WTC11 (cell line): ENCODE measurements around the gene DMRTA2. TPM values are rescaled to one million over a fixed set of nuclear protein-coding genes. Genes with fewer than 3 reads are reported as not detected.

ENCODE experiments used
- ATAC-seq: fragments of 200-7000 bp; cut with Tn5 transposase; 2 replicates; pipeline ENCODE4 v1.10.0; 2021; ENCODE audit warnings: mild to moderate bottlenecking, moderate library complexity
- Bru-seq: library from RNA; stranded (reverse); fragments of 400-500 nt; gene quantifications from one replicate; lab custom pipeline; 2021; lab: Mats Ljungman, UMichigan
- CTCF ChIA-PET: fragments of 300-600 bp; sonication (Branson Sonifier 250); formaldehyde crosslinking; loops from one replicate; lab custom pipeline; 2021; ENCODE audit warnings: antibody characterized with exemption; lab: Charles Lee
- POLR2A ChIA-PET: fragments of 350-600 bp; sonication (Branson Sonifier 250); formaldehyde crosslinking; loops from one replicate; lab custom pipeline; 2021; ENCODE audit warnings: antibody characterized with exemption; lab: Charles Lee
- DNase-seq: peaks from one replicate; pipeline ENCODE4 v3.0.0; 2021; ENCODE audit warnings: low spot score
- H3K27ac Mint-ChIP-seq: 2 replicates; pipeline ENCODE4 v1.8.0; 2021; ENCODE audit warnings: mixed read lengths
- H3K27me3 Mint-ChIP-seq: 2 replicates; pipeline ENCODE4 v1.8.0; 2021; ENCODE audit warnings: low read depth, mild to moderate bottlenecking, moderate library complexity, mixed read lengths
- H3K36me3 Mint-ChIP-seq: 2 replicates; pipeline ENCODE4 v1.8.0; 2021; ENCODE audit warnings: mixed read lengths
- H3K4me1 Mint-ChIP-seq: 2 replicates; pipeline ENCODE4 v1.8.0; 2022; ENCODE audit warnings: mixed read lengths
- H3K4me3 Mint-ChIP-seq: 2 replicates; pipeline ENCODE4 v1.8.0; 2021; ENCODE audit warnings: mild to moderate bottlenecking, moderate library complexity, mixed read lengths
- H3K9me3 Mint-ChIP-seq: 2 replicates; pipeline ENCODE4 v1.8.0; 2021; ENCODE audit warnings: mixed read lengths
- ARID4B ChIP-seq: sonication (generic); formaldehyde crosslinking; IDR thresholded peaks from 2 replicates; pipeline ENCODE4 v1.8.0; 2023; ENCODE audit warnings: missing genetic modification reagents, mild to moderate bottlenecking, borderline replicate concordance
- CTCF ChIP-seq: fragments of 200-600 bp; IDR thresholded peaks from 2 replicates; pipeline ENCODE4 v1.8.0; 2022; ENCODE audit warnings: antibody characterized with exemption
- EMX1 ChIP-seq: fragments of 250-450 bp; sonication (Bioruptor Pico); IDR thresholded peaks from 2 replicates; pipeline ENCODE4 v1.8.0; 2021; ENCODE audit warnings: mild to moderate bottlenecking
- FOXJ3 ChIP-seq: sonication (generic); formaldehyde crosslinking; IDR thresholded peaks from 2 replicates; pipeline ENCODE4 v1.9.0; 2021; ENCODE audit warnings: missing genetic modification reagents, mild to moderate bottlenecking, borderline replicate concordance
- GABPB1 ChIP-seq: sonication (generic); formaldehyde crosslinking; IDR thresholded peaks from 2 replicates; pipeline ENCODE4 v1.8.1; 2023; ENCODE audit warnings: mild to moderate bottlenecking, missing genetic modification reagents
- GRHL2 ChIP-seq: fragments of 250-450 bp; sonication (Bioruptor Pico); IDR thresholded peaks from 2 replicates; pipeline ENCODE4 v1.8.0; 2022; ENCODE audit warnings: mild to moderate bottlenecking, moderate library complexity; ENCODE audit not compliant: insufficient replicate concordance, severe bottlenecking
- GTF2I ChIP-seq: fragments of 250-450 bp; sonication (Bioruptor Pico); conservative IDR thresholded peaks from 2 replicates; pipeline ENCODE4 v1.4.0; 2021; ENCODE audit warnings: mild to moderate bottlenecking
- IRF1 ChIP-seq: sonication (generic); formaldehyde crosslinking; IDR thresholded peaks from 2 replicates; pipeline ENCODE4 v1.8.0; 2023; ENCODE audit warnings: missing genetic modification reagents
- KAT7 ChIP-seq: sonication (generic); formaldehyde crosslinking; IDR thresholded peaks from 2 replicates; pipeline ENCODE4 v1.8.1; 2023; ENCODE audit warnings: missing genetic modification reagents, mild to moderate bottlenecking, borderline replicate concordance
- MAX ChIP-seq: sonication (generic); formaldehyde crosslinking; IDR thresholded peaks from 2 replicates; pipeline ENCODE4 v1.8.0; 2022; ENCODE audit warnings: mild to moderate bottlenecking, missing genetic modification reagents
- PRRX2 ChIP-seq: fragments of 250-450 bp; sonication (Bioruptor Pico); IDR thresholded peaks from 2 replicates; pipeline ENCODE4 v1.8.0; 2021; ENCODE audit warnings: mild to moderate bottlenecking
- SMAD3 ChIP-seq: sonication (generic); formaldehyde crosslinking; IDR thresholded peaks from 2 replicates; pipeline ENCODE4 v1.8.0; 2022; ENCODE audit warnings: missing genetic modification reagents, mild to moderate bottlenecking, borderline replicate concordance
- TEAD1 ChIP-seq: sonication (generic); formaldehyde crosslinking; IDR thresholded peaks from 2 replicates; pipeline ENCODE4 v1.8.0; 2022; ENCODE audit warnings: mild to moderate bottlenecking, missing genetic modification reagents
- ZNF138 ChIP-seq: sonication (generic); formaldehyde crosslinking; conservative IDR thresholded peaks from 2 replicates; pipeline ENCODE4 v1.8.1; 2022; ENCODE audit warnings: mild to moderate bottlenecking, moderate library complexity, missing genetic modification reagents
- ZNF281 ChIP-seq: sonication (generic); formaldehyde crosslinking; IDR thresholded peaks from 2 replicates; pipeline ENCODE4 v1.8.0; 2023; ENCODE audit warnings: mild to moderate bottlenecking, missing genetic modification reagents
- ZNF396 ChIP-seq: fragments of 250-450 bp; sonication (Bioruptor Pico); IDR thresholded peaks from 2 replicates; pipeline ENCODE4 v1.8.0; 2021; ENCODE audit warnings: mild to moderate bottlenecking, moderate library complexity, borderline replicate concordance
- ZNF671 ChIP-seq: fragments of 250-450 bp; sonication (Bioruptor Pico); IDR thresholded peaks from 2 replicates; pipeline ENCODE4 v1.8.0; 2021; ENCODE audit warnings: mild to moderate bottlenecking
- long read RNA-seq, 3 experiments: library from RNA in 1 of 3; library from capped mRNA in 1 of 3; library from polyadenylated mRNA in 1 of 3; unstranded in 2 of 3; stranded (forward) in 1 of 3; transcript quantifications; one replicate each; pipeline ENCODE4 v2.0.0, GENCODE V29; 2021
- total RNA-seq: library from RNA; stranded (reverse); gene quantifications from 3 replicates; pipeline ENCODE4 v1.2.3, GENCODE V29; 2021

The DMRTA2 gene
- total RNA-seq (not detected in 3 replicates), Bru-seq, nascent RNA (not detected)
- long read RNA-seq, experiment 1, result 0 reads
- long read RNA-seq, experiment 2, result 0 reads
- long read RNA-seq, experiment 3, result 0 reads

GRCh38 chr1:50422946-50423669 is at the start of gene DMRTA2:
DMRTA2 (minus strand) TSS chr1:50423443; CDS start chr1:50421536, 1,907 bp downstream.
- DNase-seq, result peak; percentile 76

GRCh38 chr1:50471967-50472366 is 48.7 kb upstream of the DMRTA2 start:
- Mint-ChIP-seq H3K36me3 (no peaks in the 10 kb centered on the region), H3K9me3 (no peaks in the 10 kb centered on the region), H3K27me3 (no peaks in the 10 kb centered on the region), H3K4me3 (no peak overlapping the region), H3K4me1 (peaks cover 30% of the 10 kb centered on the region), H3K27ac (no peak overlapping the region)
- ATAC-seq, result peak; percentile 82
- ChIA-PET CTCF (interaction anchor here (0.6 to 1.4 kb wide), 4 partner anchors 41 to 132 kb away, joined by 3 to 4 read pairs (median 3); no protein-coding TSS in a partner anchor), POLR2A (no interaction called here)
- DNase-seq, result no peak
- TF ChIP-seq ZNF138 (CRISPR knock-in tag) (no peak), GTF2I (CRISPR knock-in tag) (no peak), ZNF396 (CRISPR knock-in tag) (no peak), KAT7 (CRISPR knock-in tag) (no peak), ZNF281 (CRISPR knock-in tag) (no peak), GRHL2 (CRISPR knock-in tag) (no peak), CTCF (no peak), PRRX2 (CRISPR knock-in tag) (no peak), GABPB1 (CRISPR knock-in tag) (no peak), MAX (CRISPR knock-in tag) (no peak), IRF1 (CRISPR knock-in tag) (no peak), FOXJ3 (CRISPR knock-in tag) (no peak), SMAD3 (CRISPR knock-in tag) (no peak)

More at GRCh38 chr1:50422946-50423669, at the start of gene DMRTA2:
- Mint-ChIP-seq H3K4me3 (peak within 1 kb of the TSS; percentile 75), H3K4me1 (peaks cover 66% of the 10 kb centered on the region), H3K27ac (no peak within 1 kb of the TSS), H3K9me3 (no peaks in the 10 kb centered on the region), H3K27me3 (peaks cover 97% of the 10 kb centered on the region), H3K36me3 (peaks cover 7% of the 10 kb centered on the region)
- ATAC-seq, result peak; percentile 47
- TF ChIP-seq MAX (CRISPR knock-in tag) (peak; percentile 46; the same call in 1 of the 2 replicates), ARID4B (CRISPR knock-in tag) (0 out of 2 replicates have a peak, but pooled peaks have one; percentile 45), TEAD1 (CRISPR knock-in tag) (0 out of 2 replicates have a peak, but pooled peaks have one; percentile 16), ZNF671 (CRISPR knock-in tag) (no peak), EMX1 (CRISPR knock-in tag) (no peak)
- POLR2A ChIA-PET, result no interaction called here
- CTCF ChIA-PET, result interaction anchor here (0.8 to 3.8 kb wide), 4 partner anchors 8 to 181 kb away, joined by 3 to 16 read pairs (median 6); no protein-coding TSS in a partner anchor
